Endothelial cell of umbilical vein (primary cell): Measurements from ENCODE around the gene COL8A1. TPM values are rescaled to one million over a fixed set of nuclear protein-coding genes. Genes with fewer than 3 reads are reported as not detected.

Source experiments
- BruUV-seq: library from RNA; stranded (reverse); fragments of 400-500 nt; replicated peaks from 2 replicates; lab custom pipeline; 2021; lab: Mats Ljungman, UMichigan
- CTCF ChIA-PET: fragments of 300-600, 350-600 bp; sonication (Branson Sonifier 250); formaldehyde crosslinking; loops from one replicate; lab custom pipeline; 2021; ENCODE audit warnings: antibody characterized with exemption, inconsistent platforms; lab: Charles Lee
- POLR2A ChIA-PET: fragments of 300-600, 350-600 bp; sonication (Branson Sonifier 250); formaldehyde crosslinking; loops from one replicate; lab custom pipeline; 2021; ENCODE audit warnings: antibody characterized with exemption, inconsistent platforms; lab: Charles Lee
- DNase-seq: peaks from one replicate; pipeline ENCODE4 v3.0.0-alpha.2; 2011; ENCODE audit warnings: low read depth, low spot score
- FAIRE-seq: peaks from 2 replicates; lab custom pipeline; 2011; peaks lifted over from hg19 to GRCh38; lab: Jason Lieb, UNC
- H2AFZ ChIP-seq: 2 replicates; pipeline ENCODE4 v1.6.0; 2012; ENCODE audit warnings: low read depth, low read length, control low read depth, inconsistent platforms
- H3K27ac ChIP-seq: 2 replicates; pipeline ENCODE4 v1.5.1; 2011; ENCODE audit warnings: low read depth, mild to moderate bottlenecking, control low read depth, low read length, moderate library complexity; ENCODE audit not compliant: insufficient read depth
- H3K27me3 ChIP-seq, 2 experiments: 2 replicates each; pipeline versions ENCODE4 v1.6.0 to v1.6.1; 2011; ENCODE audit warnings: low read length in 2 of 2, mixed read lengths in 1 of 2; ENCODE audit not compliant: control insufficient read depth in 2 of 2, insufficient read depth in 2 of 2
- H3K36me3 ChIP-seq, 2 experiments: 2 replicates in 1 of 2; 3 replicates in 1 of 2; pipeline ENCODE4 v1.5.1; 2011; ENCODE audit warnings: low read length in 2 of 2, mild to moderate bottlenecking in 1 of 2, moderate library complexity in 1 of 2; ENCODE audit not compliant: control insufficient read depth in 2 of 2, insufficient read depth in 2 of 2; ENCODE audit errors: extremely low read depth in 1 of 2
- H3K4me1 ChIP-seq: 3 replicates; pipeline ENCODE4 v1.5.1; 2011; ENCODE audit warnings: mild to moderate bottlenecking, low read length; ENCODE audit not compliant: control insufficient read depth, insufficient read depth; ENCODE audit errors: extremely low read depth
- H3K4me2 ChIP-seq: 2 replicates; pipeline ENCODE4 v1.6.1; 2011; ENCODE audit warnings: low read length, control low read depth, mixed read lengths; ENCODE audit not compliant: insufficient read depth
- H3K4me3 ChIP-seq, 3 experiments: fragments of 200-600 bp in 1 of 3; sonication (generic), shearing (Covaris generic) in 1 of 3; replicated peaks in 1 of 3; 2 replicates each; pipeline ENCODE4 v1.5.1; 2011 to 2016; ENCODE audit warnings: control low read depth in 3 of 3, low read length in 3 of 3, mild to moderate bottlenecking in 2 of 3, inconsistent platforms in 1 of 3, low read depth in 1 of 3, moderate library complexity in 1 of 3; ENCODE audit not compliant: insufficient read depth in 1 of 3
- H3K79me2 ChIP-seq: 2 replicates; pipeline ENCODE4 v1.6.0; 2012; ENCODE audit warnings: low read length, inconsistent platforms; ENCODE audit not compliant: control insufficient read depth, insufficient read depth
- H3K9ac ChIP-seq: replicated peaks from 2 replicates; pipeline ENCODE3; 2011; ENCODE audit warnings: low read length, control low read depth; ENCODE audit not compliant: insufficient read depth; ENCODE audit errors: extremely low read depth
- H3K9me1 ChIP-seq: replicated peaks from 3 replicates; pipeline ENCODE4 v1.6.0; 2011; ENCODE audit warnings: mild to moderate bottlenecking, low read length; ENCODE audit not compliant: control insufficient read depth, insufficient read depth; ENCODE audit errors: extremely low read depth
- H3K9me3 ChIP-seq: replicated peaks from 2 replicates; pipeline ENCODE4 v1.5.1; 2012; ENCODE audit warnings: low read length, inconsistent platforms; ENCODE audit not compliant: control insufficient read depth, insufficient read depth
- H4K20me1 ChIP-seq: replicated peaks from 2 replicates; pipeline ENCODE3; 2011; ENCODE audit warnings: mild to moderate bottlenecking, low read length; ENCODE audit not compliant: control insufficient read depth, insufficient read depth; ENCODE audit errors: extremely low read depth
- EZH2 ChIP-seq: IDR thresholded peaks from 2 replicates; pipeline ENCODE4 v1.6.1; 2012; ENCODE audit warnings: borderline replicate concordance, low read depth, mild to moderate bottlenecking, moderate library complexity, low read length, inconsistent platforms; ENCODE audit not compliant: severe bottlenecking
- FOS ChIP-seq: IDR thresholded peaks from 2 replicates; pipeline ENCODE4 v1.6.1; 2011; ENCODE audit warnings: mild to moderate bottlenecking, low read length, moderate library complexity, borderline replicate concordance; ENCODE audit not compliant: insufficient read depth
- GATA2 ChIP-seq: IDR thresholded peaks from 2 replicates; pipeline ENCODE4 v1.7.0; 2011; ENCODE audit warnings: low read depth, mild to moderate bottlenecking, moderate library complexity, mixed read lengths, low read length; ENCODE audit not compliant: insufficient read length, insufficient read depth
- JUN ChIP-seq: IDR thresholded peaks from 2 replicates; pipeline ENCODE4 v1.6.1; 2011; ENCODE audit warnings: borderline replicate concordance, low read depth; ENCODE audit not compliant: insufficient read length, insufficient read depth
- MYC ChIP-seq: IDR thresholded peaks from one replicate; pipeline ENCODE4 v1.6.1; 2011; ENCODE audit warnings: mild to moderate bottlenecking, low read depth, low read length
- POLR2A ChIP-seq: IDR thresholded peaks from 2 replicates; pipeline ENCODE4 v1.6.1; 2012; ENCODE audit warnings: low read depth, mild to moderate bottlenecking, control low read depth, low read length
- POLR2AphosphoS5 ChIP-seq: IDR thresholded peaks from 2 replicates; pipeline ENCODE4 v1.6.1; 2012; ENCODE audit warnings: low read depth, mild to moderate bottlenecking, control low read depth, low read length, moderate library complexity; ENCODE audit not compliant: insufficient read depth
- dilution Hi-C: fragments of 300-500 bp; cut with MboI; formaldehyde crosslinking; loops from one replicate; pipeline ENCODE4 v1.15.0; 2019; ENCODE audit warnings: low sequenced_read_pairs; ENCODE audit not compliant: extremely low pct_ligation_motif_present
- intact Hi-C: fragments of 100-400 bp; cut with micrococcal nuclease; formaldehyde crosslinking; loops from one replicate; pipeline ENCODE4 v1.10.0; 2022
- polyA plus RNA-seq, 4 experiments: library from polyadenylated mRNA; depleted of rRNA in 3 of 4; stranded (reverse) in 3 of 4; unstranded in 1 of 4; fragments of >200 nt; gene quantifications; 2 replicates each; pipeline versions ENCODE4 v1.2.1 to v1.2.3, GENCODE V29; 2011 to 2012; ENCODE audit warnings: missing spikeins in 1 of 4
- total RNA-seq: library from RNA; stranded (reverse); gene quantifications from 2 replicates; pipeline ENCODE4 v1.2.3, GENCODE V29; 2021
- TF ChIP-seq, protein P1 (sequence below): IDR thresholded peaks from 2 replicates; pipeline ENCODE4 v1.6.1; 2011; ENCODE audit not compliant: insufficient read depth, insufficient read length
- TF ChIP-seq, protein P2 (sequence below), 2 donors: IDR thresholded peaks; 1 replicate in 1 of 2; 2 replicates in 1 of 2; pipeline ENCODE4 v1.5.1; 2011; ENCODE audit warnings: low read length in 2 of 2, mild to moderate bottlenecking in 2 of 2, moderate library complexity in 2 of 2, control low read depth in 1 of 2, inconsistent platforms in 1 of 2, low read depth in 1 of 2; ENCODE audit not compliant: insufficient read depth in 1 of 2; ENCODE audit errors: extremely low read depth in 1 of 2

COL8A1 gene
- total and polyA plus RNA-seq, 2 donors (not counting 3 experiments of a cell fraction or from before 2014, with no cell fraction given): 358 to 634 TPM

DNA sequence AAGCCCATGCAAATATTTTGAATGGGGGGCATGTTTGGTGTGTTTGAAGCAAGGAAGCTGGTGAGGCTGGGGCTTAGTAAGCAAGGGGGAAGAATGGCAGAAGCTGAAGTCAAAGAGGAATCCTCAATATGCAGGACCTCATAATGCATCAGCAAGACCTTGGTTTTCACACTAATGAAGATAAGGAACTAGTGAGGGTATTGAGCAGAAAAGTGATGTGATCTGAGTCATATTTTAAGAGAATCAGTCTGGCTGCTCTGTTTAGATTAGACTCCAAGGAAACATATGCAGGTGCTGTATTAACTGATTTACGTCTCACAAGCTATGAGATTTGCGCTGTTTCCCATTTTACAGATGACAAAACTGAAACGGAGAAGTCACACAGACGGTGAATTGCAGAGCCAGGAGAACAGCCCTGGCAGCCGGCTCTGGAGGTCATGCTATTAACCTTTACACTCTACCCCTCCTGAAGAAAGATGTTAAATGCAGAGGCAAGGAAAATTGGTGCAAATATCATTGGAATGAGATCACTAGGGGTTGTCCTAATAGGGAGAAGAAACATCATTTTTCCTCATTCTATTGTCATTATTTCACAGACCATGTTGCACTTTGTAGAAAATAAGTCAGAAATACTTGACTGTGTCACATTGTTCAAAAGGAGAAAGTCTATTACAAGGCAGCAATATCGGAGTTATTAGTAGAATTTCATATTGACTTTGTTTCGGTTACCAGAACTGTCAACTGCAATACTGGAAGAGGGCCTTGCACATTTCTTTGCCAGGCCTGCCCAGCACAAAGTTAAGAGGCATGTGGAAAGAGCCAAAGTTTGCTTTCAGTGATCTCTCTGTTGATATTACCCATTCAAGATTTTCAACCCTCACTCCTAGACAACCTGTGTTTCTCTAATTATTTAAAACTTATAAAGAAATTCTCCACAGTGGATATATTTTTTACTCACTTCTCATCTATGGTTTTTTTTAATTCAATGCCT is 64.9 kb downstream of the COL8A1 start:
- intact Hi-C loops: loop anchor here (5.0 kb wide), 1 partner anchor 49 kb away; no protein-coding TSS in a partner anchor
- H2AFZ ChIP-seq: no peak overlapping the region
- no peak overlapping the region for H3K4me2 ChIP-seq
- no peaks in the 10 kb centered on the region for H4K20me1 ChIP-seq
- no peaks in the 10 kb centered on the region for H3K9me3 ChIP-seq
- peaks cover 32% of the 10 kb centered on the region for H3K4me1 ChIP-seq
- no peaks in the 10 kb centered on the region for H3K27me3 ChIP-seq
- H3K36me3 ChIP-seq: peaks cover 12 to 19% of the 10 kb centered on the region in 2 experiments
- FAIRE-seq (no peak), DNase-seq (no peak)
- CTCF ChIA-PET: interaction anchor here (0.7 to 1.0 kb wide), 2 partner anchors 11 to 58 kb away, joined by 3 read pairs; no protein-coding TSS in a partner anchor
- no peaks in the 10 kb centered on the region for H3K9me1 ChIP-seq
- H3K27ac ChIP-seq: peak overlapping the region; percentile 24
- no peak for TF ChIP-seq EZH2
- TF ChIP-seq, protein P1, sequence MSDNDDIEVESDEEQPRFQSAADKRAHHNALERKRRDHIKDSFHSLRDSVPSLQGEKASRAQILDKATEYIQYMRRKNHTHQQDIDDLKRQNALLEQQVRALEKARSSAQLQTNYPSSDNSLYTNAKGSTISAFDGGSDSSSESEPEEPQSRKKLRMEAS: no peak
- no peak for TF ChIP-seq FOS
- TF ChIP-seq, protein P2, sequence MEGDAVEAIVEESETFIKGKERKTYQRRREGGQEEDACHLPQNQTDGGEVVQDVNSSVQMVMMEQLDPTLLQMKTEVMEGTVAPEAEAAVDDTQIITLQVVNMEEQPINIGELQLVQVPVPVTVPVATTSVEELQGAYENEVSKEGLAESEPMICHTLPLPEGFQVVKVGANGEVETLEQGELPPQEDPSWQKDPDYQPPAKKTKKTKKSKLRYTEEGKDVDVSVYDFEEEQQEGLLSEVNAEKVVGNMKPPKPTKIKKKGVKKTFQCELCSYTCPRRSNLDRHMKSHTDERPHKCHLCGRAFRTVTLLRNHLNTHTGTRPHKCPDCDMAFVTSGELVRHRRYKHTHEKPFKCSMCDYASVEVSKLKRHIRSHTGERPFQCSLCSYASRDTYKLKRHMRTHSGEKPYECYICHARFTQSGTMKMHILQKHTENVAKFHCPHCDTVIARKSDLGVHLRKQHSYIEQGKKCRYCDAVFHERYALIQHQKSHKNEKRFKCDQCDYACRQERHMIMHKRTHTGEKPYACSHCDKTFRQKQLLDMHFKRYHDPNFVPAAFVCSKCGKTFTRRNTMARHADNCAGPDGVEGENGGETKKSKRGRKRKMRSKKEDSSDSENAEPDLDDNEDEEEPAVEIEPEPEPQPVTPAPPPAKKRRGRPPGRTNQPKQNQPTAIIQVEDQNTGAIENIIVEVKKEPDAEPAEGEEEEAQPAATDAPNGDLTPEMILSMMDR (IDR thresholded peaks at IDR 0.05; ENCODE audit: extremely low read depth in 1 of 2, insufficient read depth in 1 of 2, low read depth in 1 of 2, low read length in 2 of 2): no peak
- TF ChIP-seq POLR2AphosphoS5: no peak
- TF ChIP-seq POLR2A: no peak
- TF ChIP-seq GATA2: no peak
- TF ChIP-seq MYC: no peak
- TF ChIP-seq JUN: no peak
- H3K4me3 ChIP-seq: no peak overlapping the region
- H3K79me2 ChIP-seq: peaks cover 13% of the 10 kb centered on the region
- dilution Hi-C loops: no loop called here
- no TSS peak for BruUV-seq
- H3K9ac ChIP-seq: no peak overlapping the region
- POLR2A ChIA-PET: no interaction called here
